K562 (cell line): ENCODE data around the gene NTRK2. TPM values are rescaled to one million over a fixed set of nuclear protein-coding genes. Genes with fewer than 3 reads are reported as not detected.

Experiments
- ATAC-seq: fragments of 200-7000 bp; cut with Tn5 transposase; 3 replicates; pipeline ENCODE4 v1.9.1; 2020; ENCODE audit warnings: moderate library complexity
- BruUV-seq: library from RNA; stranded (reverse); fragments of 400-500 nt; replicated peaks from 2 replicates; lab custom pipeline; 2021; lab: Mats Ljungman, UMichigan
- CTCF ChIA-PET: fragments of 300-600 bp; formaldehyde crosslinking; extraction: SDS; loops from one replicate; lab custom pipeline; 2021; ENCODE audit warnings: low intra/inter-chr PET ratio; lab: Yijun Ruan, JAX
- POLR2A ChIA-PET: fragments of 300-600, 350-650 bp; sonication (Branson Sonifier 250); formaldehyde crosslinking; extraction: SDS; loops from one replicate; lab custom pipeline; 2021; ENCODE audit warnings: antibody characterized with exemption, inconsistent platforms; lab: Yijun Ruan, JAX
- DNase-seq, 4 experiments: peaks; one replicate each; pipeline versions ENCODE4 v3.0.0 to v3.0.0-alpha.2; 2011 to 2018; ENCODE audit warnings: low spot score in 3 of 4, mixed read lengths in 3 of 4; ENCODE audit errors: extremely low read depth in 1 of 4
- FAIRE-seq: peaks from 2 replicates; lab custom pipeline; 2011; peaks lifted over from hg19 to GRCh38; lab: Jason Lieb, UNC
- H2AFZ ChIP-seq: 2 replicates; pipeline ENCODE4 v1.6.0; 2011; ENCODE audit warnings: low read depth, low read length, control low read depth, inconsistent platforms
- H3K27ac ChIP-seq: fragments of 200-600 bp; 3 replicates; pipeline ENCODE4 v1.8.0; 2011; ENCODE audit warnings: low read depth, mild to moderate bottlenecking, control low read depth, inconsistent platforms, low read length, moderate library complexity, mixed read lengths; ENCODE audit errors: extremely low read depth
- H3K27me3 ChIP-seq, 2 experiments: fragments of 300-600 bp in 1 of 2; 2 replicates in 1 of 2; 3 replicates in 1 of 2; pipeline versions ENCODE4 v1.6.0 to v1.8.0; 2011; ENCODE audit warnings: inconsistent platforms in 2 of 2, low read length in 2 of 2, mild to moderate bottlenecking in 1 of 2, mixed read lengths in 1 of 2, moderate library complexity in 1 of 2; ENCODE audit not compliant: control insufficient read depth in 2 of 2, insufficient read depth in 2 of 2
- H3K36me3 ChIP-seq: fragments of 300-600 bp; 3 replicates; pipeline ENCODE4 v1.8.0; 2011; ENCODE audit warnings: mild to moderate bottlenecking, low read length, inconsistent platforms; ENCODE audit not compliant: control insufficient read depth, insufficient read depth
- H3K4me1 ChIP-seq, 2 experiments: fragments of 200-600 bp in 1 of 2; replicated peaks in 1 of 2; 2 replicates in 1 of 2; 3 replicates in 1 of 2; pipeline versions ENCODE4 v1.5.1 to v1.8.0; 2011; ENCODE audit warnings: inconsistent platforms in 2 of 2, low read length in 2 of 2, mild to moderate bottlenecking in 1 of 2, mixed read lengths in 1 of 2, moderate library complexity in 1 of 2; ENCODE audit not compliant: control insufficient read depth in 2 of 2, insufficient read depth in 2 of 2
- H3K4me2 ChIP-seq: 2 replicates; pipeline ENCODE4 v1.6.1; 2011; ENCODE audit warnings: low read length, control low read depth, inconsistent platforms, mixed read lengths; ENCODE audit not compliant: insufficient read depth
- H3K4me3 ChIP-seq: fragments of 200-600 bp; sonication (generic), shearing (Covaris generic); 2 replicates; pipeline ENCODE4 v1.5.1; 2016; ENCODE audit warnings: control low read depth, inconsistent platforms
- H3K79me2 ChIP-seq: fragments of 200-600 bp; 3 replicates; pipeline ENCODE4 v1.8.0; 2011; ENCODE audit warnings: low read length, inconsistent platforms; ENCODE audit not compliant: control insufficient read depth, insufficient read depth
- H3K9ac ChIP-seq, 2 experiments: 2 replicates each; pipeline versions ENCODE4 v1.6.0 to v1.6.1; 2011; ENCODE audit warnings: low read depth in 2 of 2, low read length in 2 of 2, control low read depth in 1 of 2, inconsistent platforms in 1 of 2, mild to moderate bottlenecking in 1 of 2, mixed read lengths in 1 of 2; ENCODE audit not compliant: insufficient read depth in 1 of 2
- H3K9me1 ChIP-seq: one replicate; pipeline ENCODE4 v1.6.0; 2011; ENCODE audit warnings: inconsistent platforms, mild to moderate bottlenecking, low read length, moderate library complexity; ENCODE audit not compliant: control insufficient read depth, insufficient read depth
- H3K9me3 ChIP-seq: replicated peaks from 2 replicates; pipeline ENCODE4 v1.5.1; 2011; ENCODE audit warnings: low read depth, low read length, inconsistent platforms; ENCODE audit not compliant: control insufficient read depth, insufficient read depth
- H4K20me1 ChIP-seq: replicated peaks from 2 replicates; pipeline ENCODE4 v1.6.1; 2011; ENCODE audit warnings: low read length, inconsistent platforms, mixed read lengths; ENCODE audit not compliant: control insufficient read depth, insufficient read depth
- DMBX1 ChIP-seq: fragments of 250-450 bp; sonication (Bioruptor Pico); IDR thresholded peaks from 2 replicates; pipeline ENCODE4 v1.8.0; 2022; ENCODE audit warnings: inconsistent platforms, mild to moderate bottlenecking, moderate library complexity, borderline replicate concordance
- HSF4 ChIP-seq: fragments of 250-450 bp; sonication (Bioruptor Pico); IDR thresholded peaks from 2 replicates; pipeline ENCODE4 v2.1.2; 2022; ENCODE audit warnings: mild to moderate bottlenecking, moderate library complexity, borderline replicate concordance
- IRF2 ChIP-seq: sonication (generic); formaldehyde crosslinking; IDR thresholded peaks from 2 replicates; pipeline ENCODE4 v1.8.1; 2022; ENCODE audit warnings: mild to moderate bottlenecking, missing genetic modification reagents
- SMAD3 ChIP-seq: fragments of 450-650 bp; formaldehyde crosslinking; conservative IDR thresholded peaks from 2 replicates; pipeline ENCODE4 v1.4.0; 2020; ENCODE audit warnings: mild to moderate bottlenecking
- ZBTB49 ChIP-seq: sonication (generic); formaldehyde crosslinking; IDR thresholded peaks from 2 replicates; pipeline ENCODE4 v1.8.0; 2022; ENCODE audit warnings: missing genetic modification reagents, mild to moderate bottlenecking, borderline replicate concordance
- ZFP30 ChIP-seq: fragments of 250-450 bp; sonication (Bioruptor Pico); IDR thresholded peaks from 2 replicates; pipeline ENCODE4 v1.8.0; 2022; ENCODE audit warnings: moderate library complexity, mild to moderate bottlenecking, inconsistent platforms, borderline replicate concordance
- ZNF143 ChIP-seq: sonication (generic); formaldehyde crosslinking; IDR thresholded peaks from 2 replicates; pipeline ENCODE4 v1.9.0; 2022; ENCODE audit warnings: mild to moderate bottlenecking, missing genetic modification reagents
- ZNF639 ChIP-seq, 2 experiments: fragments of 200-800 bp in 1 of 2; sonication (Bioruptor generic) in 1 of 2; sonication (generic) in 1 of 2; formaldehyde crosslinking in 1 of 2; IDR thresholded peaks in 1 of 2; conservative IDR thresholded peaks in 1 of 2; 2 replicates each; pipeline versions ENCODE4 v1.5.0 to v1.6.1; 2016 to 2020; ENCODE audit warnings: missing compliant biosample characterization in 1 of 2, missing genetic modification characterization in 1 of 2, missing genetic modification reagents in 1 of 2
- ZNF644 ChIP-seq: fragments of 200-800 bp; sonication (Bioruptor generic); IDR thresholded peaks from 2 replicates; pipeline ENCODE4 v1.6.1; 2016; ENCODE audit warnings: low read depth, missing genetic modification characterization, missing compliant biosample characterization
- WGBS: fragments of 100-300 bp; shearing (Covaris generic); methylation state at CpG from one replicate; pipeline ENCODE4 v1.1.6; 2016; ENCODE audit warnings: low coverage, mixed read lengths; ENCODE audit not compliant: insufficient coverage; ENCODE audit errors: missing lambda C conversion rate; 5-methylcytosine and 5-hydroxymethylcytosine counted together
- in situ Hi-C: fragments of 300-500 bp; cut with MboI; formaldehyde crosslinking; loops from 4 replicates; pipeline ENCODE4 v1.15.0; 2018; ENCODE audit warnings: inconsistent platforms, mixed read lengths
- intact Hi-C: fragments of 100-400 bp; cut with micrococcal nuclease; formaldehyde crosslinking; loops from 2 replicates; pipeline ENCODE4 v1.14.2; 2022
- polyA plus RNA-seq, 8 experiments: library from polyadenylated mRNA; depleted of rRNA in 4 of 8; stranded (reverse) in 5 of 8; unstranded in 3 of 8; fragments of >200 nt; fragmentation: Nextera tagmentation in 2 of 8; fragmentation: Illumina TruSeq in 1 of 8; extraction: Ambion mirVana in 2 of 8; extraction: Trizol in 1 of 8; gene quantifications; 2 replicates each; pipeline versions ENCODE4 v1.2.1 to v1.2.3, GENCODE V29; 2011 to 2014; ENCODE audit warnings: inconsistent platforms in 1 of 8, missing spikeins in 1 of 8
- total RNA-seq, 7 experiments: library from RNA; depleted of rRNA in 6 of 7; stranded (reverse); fragments of >200 nt in 6 of 7; fragmentation: Illumina TruSeq in 2 of 7; extraction: Trizol in 2 of 7; gene quantifications; 2 replicates each; pipeline versions ENCODE4 v1.2.1 to v1.2.3, GENCODE V29; 2011 to 2021; ENCODE audit warnings: low replicate concordance in 1 of 7

Gene NTRK2
- total and polyA plus RNA-seq, 9 of the 15 experiments (the other 6 are each of a cell fraction or from before 2014, with no cell fraction given) = not detected

GRCh38 chr9:85038061-85038460 lies 368.5 kb downstream of the NTRK2 start:
- no peak overlapping the region for H3K9ac ChIP-seq
- H3K79me2 ChIP-seq = no peaks in the 10 kb centered on the region
- no peaks in the 10 kb centered on the region for H3K4me1 ChIP-seq
- H2AFZ ChIP-seq = no peak overlapping the region
- H3K27me3 ChIP-seq = no peaks in the 10 kb centered on the region
- CTCF ChIA-PET = no interaction called here
- no peak overlapping the region for H3K4me2 ChIP-seq
- FAIRE-seq (no peak), DNase-seq (no peak), ATAC-seq (no peak)
- no peaks in the 10 kb centered on the region for H3K36me3 ChIP-seq
- in situ Hi-C loops = no loop called here
- POLR2A ChIA-PET = interaction anchor here (0.6 kb wide), 1 partner anchor 136 kb away, joined by 3 read pairs; no protein-coding TSS in a partner anchor
- no peaks in the 10 kb centered on the region for H3K9me1 ChIP-seq
- intact Hi-C loops = no loop called here
- no peak overlapping the region for H3K4me3 ChIP-seq
- BruUV-seq = no TSS peak
- 0% methylated on average over 1 of the region's 2 CpGs for WGBS
- H3K9me3 ChIP-seq = no peaks in the 10 kb centered on the region
- no peaks in the 10 kb centered on the region for H4K20me1 ChIP-seq
- H3K27ac ChIP-seq = no peak overlapping the region
- no peak for TF ChIP-seq ZNF639 (CRISPR knock-in tag; conservative IDR thresholded peaks at IDR 0.05 in 1 of 2, IDR thresholded peaks at IDR 0.05 in 1 of 2)
- TF ChIP-seq ZFP30 (CRISPR knock-in tag) = no peak
- TF ChIP-seq IRF2 (CRISPR knock-in tag) = no peak
- TF ChIP-seq SMAD3 (CRISPR knock-in tag) = no peak
- no peak for TF ChIP-seq DMBX1 (CRISPR knock-in tag)
- TF ChIP-seq ZBTB49 (CRISPR knock-in tag) = no peak
- TF ChIP-seq ZNF143 = no peak
- no peak for TF ChIP-seq HSF4 (CRISPR knock-in tag)
- no peak for TF ChIP-seq ZNF644
